Stimulated activated CD4-positive, alpha-beta T cell treated with anti-CD3 and anti-CD28 coated beads, Interleukin-2, amount 100 ng/mL, for 48 hours (primary cell): Measurements from ENCODE around the gene LRRK1.

Source experiments
- DNase-seq, 2 donors: peaks; one replicate each; pipeline ENCODE4 v3.0.0-alpha.2; 2020

The LRRK1 gene

GRCh38 chr15:100939791-100940190, 20.6 kb downstream of the LRRK1 start:
- DNase-seq = no peak

- DNase-seq = no peak
These were observed 21.7 kb downstream of the LRRK1 start for GRCh38 chr15:100940767-100941379.

DNA sequence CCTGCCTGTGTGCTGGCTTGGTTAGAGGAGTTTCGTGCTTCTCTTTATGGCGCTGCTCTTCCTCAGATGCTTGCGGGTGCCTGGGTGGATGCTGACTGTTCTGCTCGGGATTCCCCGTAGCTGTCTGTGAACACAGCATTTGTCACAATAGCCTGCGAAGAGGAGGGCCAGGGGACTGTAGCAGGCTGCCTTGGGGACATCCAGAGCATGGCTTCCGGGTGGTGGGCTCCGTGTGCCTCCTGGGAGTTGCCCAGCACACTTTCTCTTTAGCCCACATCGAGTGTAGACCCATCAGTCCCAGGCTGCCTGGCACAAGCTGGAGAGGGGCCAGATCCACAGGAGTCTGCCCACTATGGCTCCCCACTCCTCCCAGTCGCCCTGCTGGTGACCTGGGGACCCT, 22.4 kb downstream of the LRRK1 start:
- DNase-seq = no peak

- no peak for DNase-seq
These were observed 23.7 kb downstream of the LRRK1 start for GRCh38 chr15:100942656-100943425.

GRCh38 chr15:100944244-100944895, 25.2 kb downstream of the LRRK1 start:
- no peak for DNase-seq

DNA sequence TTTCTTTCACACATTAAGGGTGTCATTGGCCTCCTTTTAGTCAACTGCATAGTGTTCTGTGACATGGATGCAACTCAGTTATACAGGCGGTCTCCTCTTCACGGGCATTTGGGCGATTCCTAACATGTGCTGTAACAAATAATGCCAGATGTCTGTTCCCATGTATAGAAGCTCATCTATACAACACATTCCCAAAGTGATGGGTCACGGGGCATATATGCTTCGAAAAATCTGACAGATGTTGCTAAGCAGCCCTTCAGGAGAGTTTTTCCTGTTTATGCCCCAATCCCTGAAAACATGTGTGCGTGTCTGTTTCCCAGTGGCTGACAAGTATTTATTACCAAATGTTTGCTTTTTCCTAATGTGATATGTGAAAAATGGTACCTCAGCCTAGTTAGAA, 25.8 kb downstream of the LRRK1 start:
- no peak for DNase-seq

DNA sequence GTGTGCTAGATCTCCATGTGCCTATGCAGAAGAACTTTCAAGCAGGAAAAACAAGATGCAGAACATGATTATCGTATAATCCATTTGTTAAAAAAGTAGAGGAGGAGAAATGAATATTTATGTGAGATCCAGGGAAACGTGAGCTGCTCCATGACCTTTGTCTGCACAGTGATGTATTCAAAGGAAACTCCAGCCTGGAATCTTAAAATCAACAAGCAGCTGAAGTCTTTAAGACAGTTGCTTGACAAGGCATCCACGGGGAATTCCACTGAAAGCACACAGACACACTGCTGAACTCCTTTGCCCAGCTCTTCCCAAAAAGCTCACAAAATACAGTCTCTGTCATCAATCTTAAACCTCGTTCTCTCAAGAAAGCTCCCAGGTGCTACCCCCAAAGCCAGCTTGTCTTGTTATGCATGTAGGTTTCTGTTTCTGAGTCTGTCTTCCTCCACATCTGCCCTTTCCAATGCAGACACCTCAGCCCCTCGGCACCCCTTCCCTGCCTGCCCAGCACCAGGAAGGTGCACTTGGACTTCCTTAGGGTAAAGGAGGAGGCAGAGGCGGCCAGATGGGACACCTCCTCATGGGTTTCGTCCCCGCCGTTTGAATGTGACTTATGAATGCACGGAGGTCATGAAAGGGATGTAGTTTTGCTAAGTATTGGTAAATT, 28.7 kb downstream of the LRRK1 start:
- DNase-seq = no peak

GRCh38 chr15:100948430-100948762, 29.2 kb downstream of the LRRK1 start:
- no peak for DNase-seq

GRCh38 chr15:100949691-100950090, 30.5 kb downstream of the LRRK1 start:
- no peak for DNase-seq

DNA sequence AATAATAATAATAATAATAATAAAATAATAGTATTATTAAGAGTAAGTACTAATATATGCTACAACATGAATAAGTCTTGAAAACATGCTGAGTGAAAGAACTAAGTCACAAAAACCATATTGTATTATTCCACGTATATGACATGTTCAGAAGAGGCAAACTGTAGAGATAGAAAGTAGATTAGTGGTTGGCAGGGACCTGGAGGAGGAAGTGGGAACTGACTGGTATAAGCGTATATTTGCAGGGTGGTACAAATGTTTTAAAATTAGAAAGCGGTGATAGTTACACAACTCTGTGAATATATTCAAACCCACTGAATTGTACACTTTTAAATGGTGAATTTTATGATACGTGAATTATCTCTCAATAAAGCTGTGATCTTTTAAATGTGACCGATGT, 32.8 kb downstream of the LRRK1 start:
- DNase-seq = no peak

DNA sequence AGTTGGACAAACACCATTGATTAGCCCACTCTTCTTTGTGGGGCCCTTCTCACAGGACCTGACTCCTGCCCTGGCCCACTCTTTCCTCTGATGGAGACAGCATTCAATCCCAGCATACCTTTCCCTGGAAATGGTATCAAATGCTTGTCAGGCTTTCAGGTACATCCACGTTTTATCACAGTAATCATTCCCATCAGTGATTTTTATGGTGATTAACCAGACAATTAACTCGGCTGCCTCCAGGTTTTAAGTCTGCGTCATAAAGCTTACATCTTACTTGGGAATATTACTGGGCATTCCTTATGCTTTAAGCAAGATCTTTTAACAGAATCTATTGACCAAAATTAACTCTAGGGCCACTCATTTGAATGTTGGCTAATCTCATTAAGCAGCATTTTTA, 33.4 kb downstream of the LRRK1 start:
- no peak for DNase-seq

DNA sequence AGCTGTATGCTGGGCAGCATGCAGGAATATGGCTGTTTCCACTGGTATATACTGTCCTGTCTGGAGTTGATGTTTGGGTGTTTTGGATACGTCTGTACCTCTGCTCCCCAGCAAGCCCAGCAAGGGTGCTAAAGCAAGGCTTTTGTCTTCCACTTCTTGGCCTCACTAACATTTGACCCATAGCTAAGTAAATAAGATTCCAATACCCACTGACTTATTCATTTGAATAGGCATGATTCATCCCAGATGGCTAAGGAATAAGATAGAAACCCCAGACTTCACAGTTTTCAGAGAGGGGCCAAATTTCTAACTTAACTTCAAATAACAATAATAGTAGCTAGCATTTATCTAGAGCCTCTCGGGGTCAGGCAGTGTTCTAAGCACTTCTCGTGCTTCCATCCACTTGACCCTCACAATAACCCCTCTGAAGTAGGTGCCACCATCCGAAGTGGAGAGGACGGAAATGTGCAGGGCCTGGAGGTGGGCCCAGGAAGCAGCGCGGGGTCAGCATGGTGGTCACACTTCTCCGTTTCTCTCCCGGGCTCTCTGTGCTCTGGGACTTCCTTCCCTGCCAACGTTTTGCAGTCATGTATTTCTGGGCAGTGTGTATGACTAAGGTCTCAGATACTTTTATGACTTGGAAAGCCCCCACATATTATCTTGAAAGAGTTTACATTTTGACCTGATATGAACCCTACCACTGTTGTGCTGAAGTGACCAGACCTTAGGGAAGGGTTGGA, 39.3 kb downstream of the LRRK1 start:
- DNase-seq = no peak

DNA sequence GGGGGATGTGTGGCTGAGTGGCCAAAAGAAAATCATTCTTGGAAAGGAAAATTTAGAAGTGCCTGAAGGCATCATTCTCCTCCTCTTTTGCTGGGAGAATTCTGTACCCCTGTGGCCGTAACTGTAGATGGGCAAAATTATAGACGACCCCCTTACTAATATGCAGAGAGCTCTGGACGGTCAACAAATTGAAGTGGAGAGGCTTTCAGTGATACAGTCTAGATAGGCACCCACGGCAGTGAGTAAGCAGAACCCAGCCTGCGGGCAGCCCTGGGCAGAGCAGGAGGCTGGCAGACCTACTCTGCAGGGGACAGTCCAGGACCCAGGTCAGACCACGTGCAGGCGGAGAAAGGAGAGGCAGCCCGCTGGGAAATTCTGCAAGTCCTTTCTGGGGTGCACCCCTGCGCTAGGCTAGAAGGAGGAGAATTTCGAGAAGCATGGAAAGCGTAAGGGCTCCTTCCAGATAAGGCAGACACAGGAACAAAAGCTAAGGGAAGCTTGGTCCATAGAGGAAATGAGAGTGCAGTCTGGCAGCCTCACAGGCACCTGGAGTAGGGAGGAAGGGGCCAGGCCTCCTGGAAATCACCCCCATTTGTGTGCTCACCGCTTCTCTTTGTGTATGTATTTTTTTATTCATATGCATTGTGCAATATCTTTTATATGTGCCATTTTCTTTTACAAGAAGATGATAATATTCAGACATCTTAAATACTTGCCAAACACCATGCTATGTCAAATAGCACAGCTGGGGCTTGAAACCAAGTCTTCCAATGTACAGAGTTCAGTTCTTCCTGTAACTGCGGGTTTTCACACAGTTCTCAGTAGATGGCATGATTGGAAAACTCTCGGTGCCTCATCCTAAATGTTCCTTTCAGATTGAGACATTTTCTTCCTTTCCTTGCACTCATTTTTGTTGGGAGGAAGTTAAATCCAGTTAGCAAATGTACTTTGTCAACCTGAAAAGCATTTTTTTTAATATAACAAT, 40.2 kb downstream of the LRRK1 start:
- DNase-seq = no peak

DNA sequence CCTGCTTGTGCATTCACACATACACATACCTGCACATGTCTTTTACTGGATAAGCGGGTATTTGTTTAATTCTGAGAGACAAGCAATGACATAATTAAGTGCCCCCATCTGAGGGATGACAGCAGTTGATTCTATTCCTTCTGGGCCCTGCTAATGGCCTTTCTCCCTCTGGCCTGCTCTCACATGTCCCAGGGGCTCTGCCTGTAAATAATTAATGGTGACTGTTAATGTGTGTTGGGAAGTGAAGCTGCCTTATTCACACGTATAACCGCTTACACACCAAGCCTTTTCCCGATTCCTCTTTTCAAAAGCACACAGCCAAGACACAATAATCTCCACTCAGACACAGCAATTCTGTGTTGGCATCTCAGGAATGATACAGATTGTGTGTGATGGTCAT, 47.8 kb downstream of the LRRK1 start:
- DNase-seq = no peak

DNA sequence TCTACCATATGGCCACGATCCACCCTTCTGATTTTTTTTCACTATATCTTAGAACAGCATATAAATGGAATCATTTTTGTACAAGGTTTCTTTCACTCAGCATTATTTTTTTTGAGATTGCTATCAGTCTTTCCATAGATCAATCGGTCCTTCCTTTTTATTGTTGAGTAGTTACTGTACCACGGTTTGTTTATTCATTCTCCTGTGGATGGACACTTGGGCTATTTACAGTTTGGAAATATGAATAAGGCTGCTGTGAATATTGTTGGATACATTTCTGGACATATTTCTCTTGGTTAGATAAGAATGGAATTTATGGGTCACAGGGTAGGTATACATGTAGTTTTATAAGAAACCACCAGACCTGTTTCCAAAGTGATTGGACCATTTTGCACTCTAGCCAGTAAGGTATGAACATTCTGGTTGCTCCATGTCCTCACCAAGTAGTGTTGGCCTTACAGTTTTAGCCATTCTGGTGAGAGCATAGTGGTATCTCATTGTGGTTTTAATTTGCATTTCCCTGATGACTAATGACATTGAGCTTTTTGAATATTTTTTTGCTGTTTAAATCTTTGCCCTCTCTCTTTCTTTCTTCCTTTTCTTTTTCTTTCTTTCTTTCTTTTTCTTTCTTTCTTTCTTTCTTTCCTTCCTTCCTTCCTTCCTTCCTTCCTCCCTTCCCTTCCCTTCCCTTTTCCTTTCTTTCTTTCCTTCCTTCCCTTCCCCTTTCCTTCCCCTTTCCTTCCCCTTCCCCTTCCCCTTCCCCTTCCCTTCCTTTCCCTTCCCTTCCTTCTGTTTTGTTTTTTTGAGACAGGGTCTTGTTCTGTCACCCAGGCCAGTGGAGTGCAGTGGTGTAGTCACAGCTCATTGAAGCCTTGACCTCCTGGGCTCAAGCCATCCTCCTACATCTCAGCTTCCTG, 49.2 kb downstream of the LRRK1 start:
- DNase-seq = no peak

DNA sequence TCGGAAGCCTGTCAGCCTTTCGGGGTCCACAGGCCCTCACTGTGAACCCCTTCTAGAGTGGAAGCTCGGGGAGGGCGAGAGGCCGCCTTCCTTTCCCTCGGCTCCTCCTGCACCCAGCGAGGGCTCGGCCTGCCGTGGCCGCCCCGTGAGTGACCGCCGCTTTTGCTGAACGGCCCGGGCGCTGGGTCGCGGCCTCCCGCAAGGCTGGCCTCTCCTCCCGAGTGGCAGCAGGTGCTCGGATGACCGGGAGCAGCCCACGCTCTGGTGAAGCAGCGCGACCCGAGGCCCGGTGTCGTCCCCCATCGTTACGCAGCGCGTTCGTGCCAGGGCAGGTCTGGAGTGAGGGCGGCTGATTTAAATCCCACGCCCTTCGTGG, 53.8 kb downstream of the LRRK1 start:
- no peak for DNase-seq

DNA sequence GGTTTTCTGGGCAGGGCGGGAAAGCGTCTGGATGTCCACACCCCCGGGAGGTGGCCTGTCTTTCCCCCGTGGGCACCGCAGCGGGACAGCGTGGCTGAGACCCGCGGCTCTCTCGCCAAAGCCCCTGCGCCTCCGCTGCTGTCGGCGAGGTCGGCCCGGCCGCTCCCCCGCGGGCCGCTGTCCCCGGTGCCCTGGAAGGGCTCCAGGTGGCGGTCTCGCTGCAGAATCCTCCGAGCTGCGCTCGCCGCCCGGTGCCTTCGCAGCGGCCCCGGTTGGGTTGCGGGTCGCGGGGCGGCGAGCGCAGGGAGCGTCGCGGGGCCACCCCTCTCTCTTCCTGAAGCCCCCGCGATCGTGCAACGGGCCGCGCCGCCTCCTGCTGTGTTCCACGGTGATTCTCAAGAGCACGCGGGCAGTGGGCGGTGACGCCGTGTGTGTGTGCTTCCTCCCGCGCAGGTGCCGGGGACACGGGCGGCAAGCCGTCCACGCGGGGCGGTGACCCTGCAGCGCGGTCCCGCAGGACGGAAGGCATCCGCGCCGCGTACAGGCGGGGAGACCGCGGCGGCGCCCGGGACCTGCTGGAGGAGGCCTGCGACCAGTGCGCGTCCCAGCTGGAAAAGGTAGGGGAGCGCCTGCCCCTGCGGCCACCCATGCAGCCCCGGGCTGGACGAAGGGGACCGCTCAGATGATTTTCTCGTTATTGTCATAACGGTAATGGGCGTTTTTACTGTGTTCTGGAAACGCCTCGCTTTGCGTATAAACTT, 54.4 kb downstream of the LRRK1 start:
- DNase-seq = no peak

GRCh38 chr15:100975043-100975442, 55.9 kb downstream of the LRRK1 start:
- DNase-seq = no peak

DNA sequence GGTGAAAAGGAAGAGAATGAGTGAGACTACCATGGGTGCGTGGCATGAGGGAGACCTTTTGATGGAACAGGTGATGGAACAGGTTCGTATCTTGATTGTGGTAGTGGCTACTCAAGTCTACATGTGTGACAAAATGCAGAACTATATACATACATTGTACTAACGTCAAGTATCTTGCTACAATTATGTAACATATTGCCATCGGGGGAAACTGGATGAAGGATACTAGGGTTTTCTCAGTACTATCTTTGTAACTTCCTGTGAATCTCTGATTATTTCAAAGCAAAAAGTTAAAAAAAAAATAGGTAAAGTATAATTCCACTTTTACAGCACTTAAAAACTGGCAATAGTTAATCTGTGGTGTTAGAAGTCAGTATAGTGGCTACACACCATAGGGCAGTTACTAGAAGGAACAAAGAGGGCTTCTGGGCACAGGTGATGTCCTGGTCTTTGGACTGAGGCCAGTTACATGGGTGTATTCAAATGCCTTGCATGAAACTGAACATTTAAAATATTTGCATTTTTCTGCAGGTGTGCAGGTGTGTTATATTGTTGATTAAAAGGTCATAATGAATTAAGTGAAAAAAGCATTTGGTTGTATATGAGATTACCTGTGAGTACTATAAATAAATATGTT, 61.4 kb downstream of the LRRK1 start:
- no peak for DNase-seq

- DNase-seq = no peak
These were observed 61.9 kb downstream of the LRRK1 start for GRCh38 chr15:100981086-100981485.
